ENCODE measurements around the gene SHISA5. TPM values are rescaled to one million over a fixed set of nuclear protein-coding genes. Genes with fewer than 3 reads are reported as not detected.
"Not testable (repeated sequence)": the region's sequence is repeated elsewhere in the genome, so short reads cannot be mapped to it uniquely, and the experiment has no call there.

Gene SHISA5
- total RNA-seq, 1 donor = 232 TPM

DNA sequence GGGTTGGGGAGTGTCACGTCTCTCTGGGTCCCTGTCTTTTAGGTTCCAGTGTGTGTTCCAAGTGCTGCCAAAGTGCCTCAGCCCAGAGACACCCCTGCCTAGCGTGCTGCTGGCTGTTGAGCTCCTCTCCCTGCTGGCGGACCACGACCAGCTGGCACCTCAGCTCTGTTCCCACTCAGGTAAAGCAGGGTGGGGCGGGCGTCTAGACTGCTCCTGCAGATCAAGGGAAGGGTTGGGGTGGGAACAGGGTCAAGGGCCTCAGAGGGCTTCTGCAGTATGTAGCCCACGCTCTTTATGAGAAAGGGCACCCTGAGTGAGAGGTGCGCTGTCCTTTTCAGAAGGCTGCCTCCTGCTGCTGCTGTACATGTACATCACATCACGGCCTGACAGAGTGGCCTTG is 40.3 kb downstream of the SHISA5 start:
- no peak for DNase-seq (ENCODE audit: low read depth in 2 of 3, low spot score in 2 of 3)

GRCh38 chr3:48461767-48462166 is 42.2 kb downstream of the SHISA5 start:
- DNase-seq (ENCODE audit: low read depth in 2 of 3, low spot score in 2 of 3) = not testable (repeated sequence)

DNA sequence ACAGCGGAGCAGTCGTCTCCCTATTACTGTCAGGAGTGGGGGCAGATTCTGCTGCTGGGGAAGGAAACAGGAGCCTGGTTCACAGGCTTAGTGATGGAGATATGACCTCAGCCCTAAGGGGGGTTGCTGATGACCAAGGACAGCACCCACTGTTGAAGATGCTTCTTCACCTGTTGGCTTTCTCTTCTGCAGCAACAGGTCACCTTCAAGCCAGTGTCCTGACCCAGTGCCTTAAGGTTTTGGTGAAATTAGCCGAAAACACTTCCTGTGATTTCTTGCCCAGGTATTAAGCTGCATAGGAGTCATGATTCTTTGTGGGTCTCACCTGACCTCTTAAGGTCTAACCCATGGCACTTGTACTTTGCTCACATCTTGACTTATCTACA is 43.5 kb downstream of the SHISA5 start:
- no peak for DNase-seq (ENCODE audit: low read depth in 2 of 3, low spot score in 2 of 3)

- DNase-seq (ENCODE audit: low read depth in 2 of 3, low spot score in 2 of 3) = no peak
Observed at GRCh38 chr3:48459773-48460516, 44.0 kb downstream of the SHISA5 start.

GRCh38 chr3:48459331-48459730 is 44.6 kb downstream of the SHISA5 start:
- no peak for DNase-seq (ENCODE audit: low read depth in 2 of 3, low spot score in 2 of 3)

GRCh38 chr3:48456456-48456855 is 47.5 kb downstream of the SHISA5 start:
- peak in 1 of 3 donors; percentile 66 for DNase-seq (ENCODE audit: low read depth in 2 of 3, low spot score in 2 of 3)

DNA sequence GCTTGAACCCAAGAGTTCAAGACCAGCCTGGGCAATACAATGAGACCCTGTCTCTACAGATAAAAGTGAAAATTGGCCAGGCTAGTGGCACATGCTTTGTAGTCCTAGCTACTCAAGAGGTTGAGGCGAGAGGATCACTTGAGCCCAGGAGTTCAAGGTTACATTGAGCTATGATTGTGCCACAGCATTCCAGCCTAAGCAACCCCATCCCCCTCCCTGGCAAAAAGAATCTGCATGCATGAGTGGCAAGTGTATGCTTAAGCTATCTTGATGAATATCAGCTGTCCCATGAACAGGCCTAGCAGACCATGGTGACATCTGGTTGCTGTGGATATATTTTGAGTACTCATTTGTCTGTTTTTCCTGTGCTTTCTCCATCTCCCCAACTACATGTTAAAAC is 52.7 kb downstream of the SHISA5 start:
- DNase-seq (ENCODE audit: low read depth in 2 of 3, low spot score in 2 of 3) = no peak

DNA sequence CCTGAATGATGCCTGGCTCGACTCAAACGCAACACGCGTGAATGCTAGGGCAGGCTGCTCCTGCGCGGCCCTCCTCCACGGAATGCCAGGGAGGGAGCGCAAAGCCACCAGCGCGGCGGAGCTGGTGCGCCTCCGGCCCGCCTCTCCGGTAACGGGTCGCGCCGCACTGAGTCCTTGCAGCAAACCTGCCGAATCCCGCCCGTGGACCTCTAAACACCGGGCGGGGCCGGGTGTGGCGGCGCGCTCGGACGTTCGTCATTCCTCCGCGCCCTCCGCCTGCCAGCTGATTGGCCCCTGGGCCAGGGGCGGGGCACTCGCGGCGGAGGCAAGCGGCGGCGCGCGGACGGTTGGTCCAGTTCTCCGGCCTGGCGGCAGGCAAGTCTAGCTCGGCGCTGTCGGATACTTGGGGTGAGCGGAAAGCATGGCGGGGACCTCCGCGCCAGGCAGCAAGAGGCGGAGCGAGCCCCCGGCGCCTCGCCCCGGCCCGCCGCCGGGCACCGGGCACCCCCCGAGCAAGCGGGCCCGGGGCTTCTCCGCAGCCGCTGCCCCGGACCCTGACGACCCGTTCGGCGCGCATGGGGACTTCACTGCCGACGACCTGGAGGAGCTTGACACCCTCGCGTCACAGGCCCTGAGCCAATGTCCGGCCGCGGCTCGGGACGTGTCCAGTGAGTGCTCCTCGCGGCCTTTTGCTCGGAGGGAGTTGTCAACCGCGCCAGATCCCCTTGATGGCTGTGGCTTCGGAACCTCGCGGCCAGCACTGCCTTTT is 57.4 kb downstream of the SHISA5 start, which contains the start of gene ATRIP:
ATRIP (plus strand) TSS at position 313 of the 769 bp plus-strand sequence; CDS start at position 422, 109 bp downstream.
- DNase-seq (ENCODE audit: low read depth in 2 of 3, low spot score in 2 of 3) = peak in 2 of 3 donors; percentile 85 to 87

- no peak for DNase-seq (ENCODE audit: low read depth in 2 of 3, low spot score in 2 of 3)
Observed at GRCh38 chr3:48446043-48446424, 57.9 kb downstream of the SHISA5 start.

DNA sequence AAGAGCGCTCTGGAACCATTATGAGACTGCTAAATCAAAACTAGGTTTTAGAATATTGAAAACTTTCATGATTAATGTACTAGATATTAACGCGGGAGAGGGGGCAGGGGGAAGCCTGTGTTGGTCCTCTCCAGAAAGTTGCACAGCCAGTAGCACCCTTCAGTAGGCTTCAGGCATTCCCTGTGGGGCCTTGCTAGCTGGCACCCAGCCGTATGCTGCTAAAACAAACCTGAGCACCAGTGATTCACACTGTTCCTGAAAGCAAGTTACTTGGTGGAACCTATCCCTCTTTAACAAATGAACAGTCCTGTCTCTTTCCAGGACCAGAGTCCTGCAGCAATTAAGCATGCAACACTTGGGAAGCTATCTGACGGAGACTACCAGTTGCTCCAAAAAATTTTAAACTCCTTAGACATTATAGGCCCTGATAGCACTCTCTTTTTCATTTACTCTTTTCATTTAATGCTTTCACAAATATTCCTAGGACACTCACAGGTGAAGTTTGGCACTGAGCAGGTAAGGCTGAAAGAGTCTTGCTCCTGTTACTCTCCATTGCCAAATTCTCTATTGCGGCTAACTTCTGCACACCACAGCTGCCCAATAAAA is 58.6 kb downstream of the SHISA5 start:
- DNase-seq (ENCODE audit: low read depth in 2 of 3, low spot score in 2 of 3) = no peak

GRCh38 chr3:48441940-48442339 is 62.0 kb downstream of the SHISA5 start:
- no peak for DNase-seq (ENCODE audit: low read depth in 2 of 3, low spot score in 2 of 3)

DNA sequence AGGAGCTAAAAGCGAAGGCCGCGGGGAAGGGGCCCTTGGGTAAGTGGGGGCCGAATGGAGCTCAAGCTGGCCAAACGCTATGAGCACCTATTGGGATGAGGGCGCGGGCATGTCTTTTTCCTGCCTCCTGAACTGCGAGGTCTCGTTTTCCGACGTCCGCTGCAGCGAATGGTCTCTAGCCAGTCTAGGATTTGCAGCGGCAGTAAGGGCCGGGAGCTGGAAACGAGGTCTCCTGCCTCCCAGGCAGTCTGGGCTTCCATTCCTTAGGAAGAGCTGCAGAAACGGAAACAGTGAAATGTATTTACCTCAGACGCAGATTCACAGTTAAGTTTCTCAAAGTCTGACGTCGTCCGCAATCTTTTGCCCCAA is 63.4 kb downstream of the SHISA5 start:
- no peak for DNase-seq (ENCODE audit: low read depth in 2 of 3, low spot score in 2 of 3)

DNA sequence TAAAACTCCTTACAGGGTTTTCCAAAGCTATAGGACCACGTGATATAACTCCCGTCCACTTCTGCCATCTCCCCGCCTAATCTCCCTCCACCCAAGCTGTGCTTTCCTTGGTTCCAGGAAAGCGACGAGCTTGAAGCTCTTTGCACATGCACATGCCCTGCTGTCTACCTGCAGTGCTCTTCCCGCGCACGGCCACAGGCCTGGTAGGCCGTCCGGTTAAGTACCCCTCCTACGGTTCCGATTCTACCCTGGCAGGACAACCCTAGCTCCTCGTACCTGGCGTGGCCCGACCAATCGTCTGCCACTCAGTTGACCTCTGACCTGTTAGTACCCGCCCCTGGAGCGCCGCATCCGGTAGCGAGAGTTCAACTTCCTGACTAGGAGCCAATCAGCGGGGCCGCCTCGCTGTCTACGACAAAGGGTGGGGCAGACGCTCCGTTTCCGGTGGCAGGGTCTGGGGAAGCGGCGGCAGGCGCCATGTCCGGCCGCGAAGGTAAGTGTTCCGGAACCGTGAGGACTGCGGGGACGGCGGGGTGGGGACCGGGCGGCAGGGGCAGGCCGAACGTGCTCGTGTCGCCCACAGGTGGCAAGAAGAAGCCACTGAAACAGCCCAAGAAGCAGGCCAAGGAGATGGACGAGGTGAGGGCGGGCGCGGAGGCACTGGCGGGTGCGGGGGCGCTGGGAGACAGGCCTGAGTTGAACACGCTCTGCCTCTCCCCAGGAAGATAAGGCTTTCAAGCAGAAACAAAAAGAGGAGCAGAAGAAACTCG is 64.0 kb downstream of the SHISA5 start, which contains the start of the genes CCDC51 and TMA7:
CCDC51 (minus strand) TSS at position 300 of the 770 bp plus-strand sequence. CDS start 4,991 bp downstream, outside the sequence.
TMA7 (plus strand) TSS at position 438 of the 770 bp plus-strand sequence; CDS start at position 478, 40 bp downstream.
- peak; percentile 93 to 97 (median 96) for DNase-seq (ENCODE audit: low read depth in 2 of 3, low spot score in 2 of 3)

DNA sequence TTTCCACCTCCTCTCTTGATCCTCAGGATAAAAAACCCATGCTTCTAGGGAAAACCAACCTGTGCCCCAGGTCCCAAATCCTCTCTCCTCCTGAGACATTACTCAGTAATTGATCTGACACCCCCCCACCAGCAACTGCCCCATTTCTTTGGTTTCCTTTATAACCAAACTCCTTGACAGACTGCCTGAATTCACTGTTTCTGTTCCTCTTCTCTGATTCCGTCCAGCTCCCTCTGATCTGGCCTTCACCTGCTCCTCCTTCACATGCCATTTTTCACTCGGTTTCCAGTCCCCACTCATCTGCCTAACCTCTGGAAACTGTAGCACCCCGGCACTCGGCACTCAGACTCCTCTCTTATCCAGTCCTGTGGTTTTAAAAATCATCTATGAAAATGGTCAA is 66.2 kb downstream of the SHISA5 start:
- DNase-seq (ENCODE audit: low read depth in 2 of 3, low spot score in 2 of 3) = no peak

GRCh38 chr3:48436855-48437254 is 67.1 kb downstream of the SHISA5 start:
- DNase-seq (ENCODE audit: low read depth in 2 of 3, low spot score in 2 of 3) = no peak

- DNase-seq (ENCODE audit: low read depth in 2 of 3, low spot score in 2 of 3) = no peak
Observed at GRCh38 chr3:48436477-48436787, 67.5 kb downstream of the SHISA5 start.

DNA sequence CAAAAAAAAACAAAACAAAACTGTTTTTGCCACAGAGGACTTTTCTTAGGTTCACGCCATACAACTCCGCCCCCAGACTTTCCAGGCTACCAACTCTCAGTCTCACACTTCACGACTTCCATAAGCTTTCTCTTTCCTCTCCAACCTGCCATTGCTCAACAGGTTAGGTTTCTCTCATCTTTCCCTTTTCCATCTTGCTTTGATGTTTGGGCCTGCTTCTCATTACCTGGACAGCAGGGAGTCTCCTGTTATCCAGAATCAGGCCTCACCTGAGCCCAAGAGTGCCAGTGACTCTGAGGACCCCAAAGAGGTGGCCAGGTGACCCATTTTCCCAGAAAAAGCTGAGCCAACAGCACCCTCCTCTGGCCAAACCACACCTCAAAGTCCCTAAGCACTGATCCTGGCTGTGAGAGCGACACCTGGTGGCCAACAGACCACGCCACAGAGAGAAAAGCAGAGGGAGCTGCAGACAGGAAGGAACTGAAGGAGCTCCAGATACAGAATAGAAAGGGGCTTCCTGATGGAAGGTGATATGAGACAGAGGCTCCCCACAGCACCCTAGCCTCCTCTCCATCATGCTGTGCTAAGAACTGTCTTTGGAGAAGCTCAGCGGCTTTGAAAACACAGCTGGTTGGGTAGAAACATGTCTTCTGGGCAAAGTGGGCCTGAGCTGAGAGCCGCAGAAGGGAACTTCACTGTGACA is 68.0 kb downstream of the SHISA5 start:
- DNase-seq (ENCODE audit: low read depth in 2 of 3, low spot score in 2 of 3) = peak; percentile 87 to 92 (median 89)

DNA sequence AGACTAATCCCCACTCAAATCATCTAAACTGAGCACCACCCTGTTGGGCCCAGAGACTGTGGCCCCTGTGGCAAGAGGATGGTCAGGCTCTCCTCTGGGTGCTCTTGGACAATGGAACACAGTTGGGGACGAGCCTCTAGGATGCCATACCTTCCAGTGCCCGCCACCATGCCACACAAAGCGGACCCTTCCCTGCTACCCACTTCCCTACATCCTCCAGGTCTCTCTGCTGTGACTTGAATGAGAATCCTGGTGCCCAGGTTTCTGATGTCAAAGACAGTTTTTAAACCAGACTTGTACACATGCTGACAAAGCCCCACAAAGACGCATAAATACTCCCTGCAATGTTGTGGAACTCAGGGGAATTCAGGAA is 68.8 kb downstream of the SHISA5 start:
- no peak for DNase-seq (ENCODE audit: low read depth in 2 of 3, low spot score in 2 of 3)

DNA sequence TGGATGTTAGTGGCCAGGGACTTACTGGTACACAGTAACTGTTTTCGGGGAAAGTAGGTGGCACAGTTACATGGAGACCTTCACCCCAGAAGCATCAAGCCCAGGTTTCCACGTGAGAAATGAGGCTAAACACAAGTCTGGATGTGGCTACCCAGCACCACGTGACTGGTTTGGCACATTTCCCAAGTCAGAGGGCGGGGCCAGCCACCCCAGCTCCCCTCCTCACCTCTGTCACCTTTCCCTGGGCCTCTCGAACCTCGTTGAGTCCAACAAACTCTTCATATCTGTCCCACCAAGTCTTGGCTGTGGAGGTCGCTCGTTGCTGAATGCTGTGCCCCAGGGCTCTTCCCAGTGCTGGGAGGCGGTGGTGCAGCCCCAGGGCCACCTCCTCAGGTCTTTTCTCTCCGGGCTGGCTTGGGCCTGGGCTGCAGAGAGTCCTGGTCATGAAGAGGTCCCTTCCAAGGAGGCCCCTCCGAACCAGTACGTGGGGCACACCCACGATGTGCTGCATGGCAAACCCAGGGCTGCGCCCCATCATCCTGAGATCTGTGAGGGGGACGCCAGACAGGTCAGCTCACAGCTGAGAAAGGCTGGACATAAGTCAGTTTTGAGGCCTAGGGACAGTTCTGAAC is 69.3 kb downstream of the SHISA5 start:
- no peak for DNase-seq (ENCODE audit: low read depth in 2 of 3, low spot score in 2 of 3)

Data from hematopoietic multipotent progenitor cell (in vitro differentiated cells).